HepG2 (cell line): ENCODE measurements around the gene GAPT.

ENCODE experiments used
- EZH2 ChIP-seq: conservative IDR thresholded peaks from 2 replicates; pipeline ENCODE4 v1.6.1; 2012; ENCODE audit warnings: mild to moderate bottlenecking, low read depth, low read length, moderate library complexity
- MTA1 ChIP-seq: sonication (generic); formaldehyde crosslinking; IDR thresholded peaks from 2 replicates; pipeline ENCODE4 v1.4.0; 2020; ENCODE audit warnings: missing genetic modification reagents, mild to moderate bottlenecking, borderline replicate concordance
- TF ChIP-seq, protein P1 (sequence below), 2 experiments: IDR thresholded peaks; 2 replicates each; pipeline ENCODE4 v1.6.1; 2011 to 2012; ENCODE audit warnings: low read length in 2 of 2, borderline replicate concordance in 1 of 2, low read depth in 1 of 2, mild to moderate bottlenecking in 1 of 2, moderate library complexity in 1 of 2

DNA sequence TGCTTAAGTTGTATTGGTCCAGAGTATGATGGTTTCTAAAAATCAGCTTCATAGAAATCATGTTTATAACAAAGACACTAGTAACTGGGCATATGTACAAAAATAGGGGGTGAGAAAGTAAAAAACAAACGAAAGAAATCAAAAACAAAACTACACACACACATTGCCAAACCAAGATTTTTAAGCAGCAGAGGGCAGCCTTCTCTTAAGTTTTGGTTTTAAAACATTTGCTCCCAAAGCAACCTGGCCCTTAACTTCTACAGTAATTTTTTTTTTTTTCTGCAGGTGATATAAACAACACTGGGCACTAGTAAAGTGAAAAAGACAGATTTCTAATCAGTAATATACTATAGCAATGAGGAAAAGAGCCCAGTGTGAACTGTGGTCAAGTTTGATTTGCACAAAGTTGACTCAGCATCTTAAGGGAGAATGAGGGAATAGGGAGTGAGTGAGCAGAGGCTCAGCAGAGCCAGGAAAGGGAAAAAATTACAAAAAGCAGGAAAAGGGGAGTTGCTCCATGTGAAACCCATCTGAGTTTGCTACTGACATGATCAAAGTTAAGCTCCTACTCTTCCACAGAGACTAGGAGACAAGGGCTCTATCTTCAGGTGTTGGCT is 13.4 kb upstream of the GAPT start:
- no peak for TF ChIP-seq MTA1 (CRISPR knock-in tag)
- no peak for TF ChIP-seq EZH2
- TF ChIP-seq, protein P1, sequence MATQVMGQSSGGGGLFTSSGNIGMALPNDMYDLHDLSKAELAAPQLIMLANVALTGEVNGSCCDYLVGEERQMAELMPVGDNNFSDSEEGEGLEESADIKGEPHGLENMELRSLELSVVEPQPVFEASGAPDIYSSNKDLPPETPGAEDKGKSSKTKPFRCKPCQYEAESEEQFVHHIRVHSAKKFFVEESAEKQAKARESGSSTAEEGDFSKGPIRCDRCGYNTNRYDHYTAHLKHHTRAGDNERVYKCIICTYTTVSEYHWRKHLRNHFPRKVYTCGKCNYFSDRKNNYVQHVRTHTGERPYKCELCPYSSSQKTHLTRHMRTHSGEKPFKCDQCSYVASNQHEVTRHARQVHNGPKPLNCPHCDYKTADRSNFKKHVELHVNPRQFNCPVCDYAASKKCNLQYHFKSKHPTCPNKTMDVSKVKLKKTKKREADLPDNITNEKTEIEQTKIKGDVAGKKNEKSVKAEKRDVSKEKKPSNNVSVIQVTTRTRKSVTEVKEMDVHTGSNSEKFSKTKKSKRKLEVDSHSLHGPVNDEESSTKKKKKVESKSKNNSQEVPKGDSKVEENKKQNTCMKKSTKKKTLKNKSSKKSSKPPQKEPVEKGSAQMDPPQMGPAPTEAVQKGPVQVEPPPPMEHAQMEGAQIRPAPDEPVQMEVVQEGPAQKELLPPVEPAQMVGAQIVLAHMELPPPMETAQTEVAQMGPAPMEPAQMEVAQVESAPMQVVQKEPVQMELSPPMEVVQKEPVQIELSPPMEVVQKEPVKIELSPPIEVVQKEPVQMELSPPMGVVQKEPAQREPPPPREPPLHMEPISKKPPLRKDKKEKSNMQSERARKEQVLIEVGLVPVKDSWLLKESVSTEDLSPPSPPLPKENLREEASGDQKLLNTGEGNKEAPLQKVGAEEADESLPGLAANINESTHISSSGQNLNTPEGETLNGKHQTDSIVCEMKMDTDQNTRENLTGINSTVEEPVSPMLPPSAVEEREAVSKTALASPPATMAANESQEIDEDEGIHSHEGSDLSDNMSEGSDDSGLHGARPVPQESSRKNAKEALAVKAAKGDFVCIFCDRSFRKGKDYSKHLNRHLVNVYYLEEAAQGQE (IDR thresholded peaks at IDR 0.05; ENCODE audit: borderline replicate concordance in 1 of 2, low read depth in 1 of 2, low read length in 2 of 2) = no peak
